ENCODE results near the gene PODNL1.
"Not testable (repeated sequence)": the region's sequence is repeated elsewhere in the genome, so short reads cannot be mapped to it uniquely, and the experiment has no call there.

PODNL1 gene

DNA sequence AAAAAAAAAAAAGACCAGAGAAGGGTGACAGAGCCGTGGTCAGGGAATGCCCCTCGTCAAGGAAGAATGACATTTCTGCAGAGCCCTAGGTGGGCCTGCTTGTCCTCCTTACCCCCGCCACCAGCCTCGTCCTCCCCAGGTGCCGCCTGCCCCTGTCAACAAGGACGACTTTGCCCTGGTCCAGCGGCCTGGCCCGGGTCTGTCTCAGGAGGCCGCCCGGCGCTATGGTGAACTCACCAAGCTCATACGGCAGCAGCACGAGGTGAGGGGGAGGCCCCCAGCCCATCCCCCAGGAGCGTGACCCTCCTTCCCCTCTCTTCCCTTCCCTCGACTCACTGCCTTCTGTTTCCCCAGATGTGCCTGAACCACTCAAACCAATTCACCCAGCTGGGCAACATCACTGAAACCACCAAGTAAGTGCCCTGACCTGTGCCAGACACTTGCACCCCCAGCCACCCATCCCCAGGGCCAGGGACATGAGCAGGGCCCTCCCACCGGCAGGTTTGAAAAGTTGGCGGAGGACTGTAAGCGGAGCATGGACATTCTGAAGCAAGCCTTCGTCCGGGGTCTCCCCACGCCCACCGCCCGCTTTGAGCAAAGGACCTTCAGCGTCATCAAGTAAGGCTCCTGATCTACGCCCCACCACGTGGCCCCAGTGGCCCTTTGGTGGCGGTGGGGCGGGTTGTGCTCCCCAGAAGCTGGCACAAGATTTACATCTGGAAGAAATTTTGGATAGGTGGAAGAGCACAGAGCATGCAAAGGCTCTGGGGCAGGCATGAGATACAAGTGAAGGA, 14.8 kb downstream of the PODNL1 start:
- DNase-seq, result no peak

DNA sequence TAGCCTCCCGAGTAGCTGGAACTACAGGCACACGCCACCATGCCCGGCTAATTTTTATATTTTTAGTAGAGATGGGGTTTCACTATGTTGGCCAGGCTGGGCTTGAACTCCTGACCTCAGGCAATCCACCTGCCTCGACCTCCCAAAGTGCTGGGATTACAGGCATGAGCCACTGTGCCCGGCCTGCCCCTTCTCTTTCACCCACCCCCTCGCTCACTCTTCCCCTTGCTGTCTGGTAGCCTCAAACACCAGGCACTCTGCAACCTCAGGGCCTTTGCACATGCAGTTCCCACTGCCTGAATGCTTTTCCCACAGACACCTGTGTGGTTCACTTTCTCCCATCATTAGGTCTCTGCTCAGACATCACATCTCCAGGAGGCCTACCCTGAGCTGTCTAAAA, 16.1 kb downstream of the PODNL1 start:
- DNase-seq, result not testable (repeated sequence)

DNA sequence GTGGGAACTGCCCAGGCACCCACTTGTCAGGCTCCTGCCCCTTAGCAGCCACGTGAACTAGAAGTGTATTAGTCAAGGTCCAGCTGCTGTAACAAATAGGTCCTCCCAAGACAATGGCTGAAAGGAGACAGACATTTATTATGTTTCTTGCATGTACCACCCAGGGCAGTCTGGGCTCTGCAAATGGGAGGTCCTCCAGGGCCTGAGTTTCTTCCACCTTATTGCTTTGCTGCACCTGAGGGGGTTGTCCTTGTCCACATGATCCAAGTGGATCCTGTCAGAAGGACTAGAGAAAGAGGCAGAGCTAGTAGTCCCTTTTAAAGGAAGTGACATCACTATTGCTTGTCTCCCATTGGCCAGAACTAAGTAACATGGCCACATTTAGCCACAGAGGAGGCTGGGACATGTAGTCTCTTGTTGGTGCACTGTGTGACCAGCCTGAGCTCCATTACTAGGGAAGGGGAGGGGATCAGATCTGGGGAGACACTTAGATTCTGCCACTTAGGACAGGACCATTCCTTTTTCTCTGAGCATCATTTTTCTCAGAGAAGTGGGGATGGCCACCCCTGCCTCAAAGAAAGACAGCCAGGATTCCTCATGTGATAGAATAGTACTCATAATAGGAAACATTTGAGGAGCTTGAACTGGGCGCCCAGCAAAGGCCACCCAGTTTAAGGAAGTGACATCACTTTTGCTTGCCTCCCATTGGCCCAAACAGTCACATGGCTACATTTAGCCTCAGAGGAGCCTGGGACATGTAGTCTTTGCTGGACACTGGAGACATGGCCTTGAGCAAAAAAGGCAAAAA, 17.1 kb downstream of the PODNL1 start:
- DNase-seq, result peak; percentile 96

DNA sequence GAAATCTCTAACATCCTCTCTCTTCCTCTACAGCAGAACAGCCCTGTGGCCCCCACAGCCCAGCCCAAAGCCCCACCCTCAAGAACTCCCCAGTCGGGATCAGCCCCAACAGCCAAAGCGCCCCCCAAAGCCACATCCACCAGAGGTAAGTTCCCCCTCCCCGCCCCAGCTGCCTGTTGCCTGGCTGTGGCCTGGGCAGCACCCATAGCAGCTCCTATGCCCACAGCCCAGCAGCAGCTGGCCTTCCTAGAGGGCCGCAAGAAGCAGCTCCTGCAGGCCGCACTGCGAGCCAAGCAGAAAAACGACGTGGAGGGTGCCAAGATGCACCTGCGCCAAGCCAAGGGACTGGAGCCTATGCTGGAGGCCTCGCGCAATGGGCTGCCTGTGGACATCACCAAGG, 17.7 kb downstream of the PODNL1 start:
- DNase-seq, result no peak

DNA sequence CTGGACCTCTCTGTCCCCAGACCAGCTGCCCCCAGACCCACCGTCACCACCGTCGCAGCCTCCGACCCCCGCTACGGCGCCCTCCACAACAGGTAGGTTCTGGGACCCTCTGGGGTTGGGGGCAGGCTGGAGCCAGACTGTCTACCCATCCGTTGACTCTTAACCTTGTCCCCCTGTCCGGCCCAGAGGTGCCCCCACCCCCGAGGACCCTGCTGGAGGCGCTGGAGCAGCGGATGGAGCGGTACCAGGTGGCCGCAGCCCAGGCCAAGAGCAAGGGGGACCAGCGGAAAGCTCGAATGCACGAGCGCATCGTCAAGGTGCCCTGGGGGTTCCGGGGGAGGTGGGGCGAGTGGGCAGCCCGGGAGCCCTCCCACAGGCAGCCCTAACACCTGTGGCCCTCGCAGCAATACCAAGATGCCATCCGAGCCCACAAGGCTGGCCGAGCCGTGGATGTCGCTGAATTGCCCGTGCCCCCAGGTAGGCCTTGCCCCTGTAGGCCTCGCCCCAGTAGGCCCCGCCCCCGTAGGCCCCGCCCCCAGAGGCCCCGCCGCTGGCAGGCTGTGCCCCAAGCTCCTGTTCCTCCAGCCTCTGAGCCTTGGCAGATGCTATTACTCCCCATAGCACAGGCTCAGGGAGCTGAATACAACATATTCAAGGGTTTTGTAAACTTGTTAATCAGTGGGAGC, 19.3 kb downstream of the PODNL1 start:
- DNase-seq, result no peak

DNA sequence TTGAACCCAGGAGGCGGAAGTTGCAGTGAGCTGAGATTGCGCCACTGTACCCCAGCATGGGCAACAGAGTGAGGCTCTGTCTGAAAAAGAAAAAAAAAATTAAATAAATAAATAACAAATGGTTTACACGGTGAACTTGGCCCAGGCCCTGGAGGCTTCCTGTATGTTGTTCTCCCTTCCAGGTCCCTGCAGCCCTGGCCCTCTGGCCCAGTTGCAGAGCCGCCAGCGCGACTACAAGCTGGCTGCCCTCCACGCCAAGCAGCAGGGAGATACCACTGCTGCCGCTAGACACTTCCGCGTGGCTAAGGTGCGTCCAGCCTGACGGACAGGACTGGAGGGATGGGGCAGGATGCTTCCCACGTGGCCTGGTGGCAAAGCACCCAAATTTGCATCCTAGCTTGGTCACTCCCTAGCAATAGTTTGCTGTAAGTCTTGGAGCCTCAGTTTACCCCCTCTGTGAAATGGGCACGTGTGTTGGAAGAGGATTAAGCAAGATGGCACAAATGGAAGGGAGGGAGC, 20.3 kb downstream of the PODNL1 start:
- no peak for DNase-seq

DNA sequence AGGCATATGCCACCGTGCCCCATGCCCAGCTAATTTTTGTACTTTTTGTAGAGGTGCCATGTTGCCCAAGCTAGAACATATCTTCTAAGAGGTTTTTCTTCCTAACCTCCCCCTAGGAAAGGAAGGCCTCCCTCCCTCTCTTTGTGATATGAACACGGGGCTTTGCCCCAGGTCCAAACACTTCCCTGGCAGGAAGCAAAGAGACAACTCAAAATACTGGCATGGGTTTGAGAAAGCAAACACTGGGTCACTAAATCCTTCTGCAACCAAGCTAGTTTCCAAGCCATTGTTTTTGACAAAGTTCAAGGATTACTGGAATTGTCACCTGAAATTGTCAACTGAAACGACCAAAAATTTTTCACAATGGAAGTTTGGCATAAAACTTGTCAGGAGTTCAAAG, 23.4 kb downstream of the PODNL1 start:
- no peak for DNase-seq

DNA sequence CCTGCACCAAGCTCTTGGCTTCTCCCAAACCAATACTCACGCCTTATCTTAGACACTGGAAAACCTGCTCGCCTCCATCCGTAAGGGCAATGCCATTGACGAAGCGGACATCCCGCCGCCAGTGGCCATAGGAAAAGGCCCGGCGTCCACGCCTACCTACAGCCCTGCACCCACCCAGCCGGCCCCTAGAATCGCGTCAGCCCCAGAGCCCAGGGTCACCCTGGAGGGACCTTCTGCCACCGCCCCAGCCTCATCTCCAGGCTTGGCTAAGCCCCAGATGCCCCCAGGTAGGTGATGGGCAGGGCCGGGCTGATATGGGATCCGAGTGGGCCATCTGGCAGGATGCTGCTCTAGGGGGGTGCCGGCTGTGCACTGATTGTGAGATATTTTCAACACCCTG, 24.9 kb downstream of the PODNL1 start:
- DNase-seq, result no peak

DNA sequence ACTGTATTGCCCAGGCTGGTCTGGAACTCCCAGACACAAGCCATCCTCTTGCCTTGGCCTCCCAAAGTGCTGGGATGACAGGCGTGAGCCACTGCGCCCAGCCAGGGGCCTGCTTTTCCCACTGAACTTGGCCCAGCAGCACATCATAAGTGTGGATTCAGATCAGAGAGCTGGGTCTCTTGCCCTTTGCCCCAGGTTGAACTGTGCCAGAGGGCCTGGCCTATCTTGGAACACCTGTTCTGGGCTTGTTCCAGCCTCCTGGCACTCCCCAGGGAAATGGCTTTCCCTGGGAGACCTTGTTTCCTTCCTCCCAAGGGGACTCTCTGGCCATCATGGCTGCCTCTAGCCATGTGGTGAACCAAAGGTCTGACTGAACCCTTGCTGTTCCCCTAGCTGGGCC, 28.8 kb downstream of the PODNL1 start:
- no peak for DNase-seq

DNA sequence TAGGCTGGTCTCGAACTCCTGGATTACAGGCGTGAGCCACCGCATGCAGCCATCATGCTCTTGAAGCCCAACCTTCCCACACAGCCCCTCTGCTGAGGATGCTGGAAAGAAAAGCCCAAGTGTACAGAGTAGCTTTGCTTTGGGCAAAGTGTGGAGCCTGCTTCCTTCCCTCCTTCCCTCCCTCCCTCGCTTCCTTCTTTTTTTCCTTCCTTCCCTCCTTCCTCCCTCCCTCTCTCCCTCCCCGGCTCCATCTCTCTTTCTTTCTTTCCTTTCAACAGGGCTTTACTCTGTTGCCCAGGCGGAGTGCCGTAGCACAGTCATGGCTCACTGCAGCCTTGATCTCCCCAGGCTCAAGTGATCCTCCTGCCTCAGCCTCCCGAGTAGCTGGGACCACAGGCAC, 29.5 kb downstream of the PODNL1 start:
- DNase-seq, result no peak

DNA sequence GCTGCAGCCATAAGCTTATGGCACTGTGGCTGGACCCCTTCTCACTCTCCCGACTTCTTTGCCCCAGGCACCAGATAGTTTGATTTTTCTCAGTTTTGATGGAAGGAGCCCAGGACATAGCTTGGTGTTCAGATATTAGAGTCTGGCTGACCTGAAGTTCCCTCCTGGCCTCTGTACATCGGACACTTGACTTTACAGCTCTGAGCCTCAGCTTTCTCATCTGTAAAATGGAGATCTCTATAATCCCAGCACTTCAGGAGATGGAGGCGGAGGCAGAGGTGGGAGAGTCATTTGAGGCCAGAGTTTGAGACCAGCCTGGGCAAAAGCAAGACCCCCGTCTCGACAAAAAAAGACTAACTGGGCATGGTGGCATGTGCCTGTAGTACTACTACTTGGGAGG, 31.3 kb downstream of the PODNL1 start:
- no peak for DNase-seq

DNA sequence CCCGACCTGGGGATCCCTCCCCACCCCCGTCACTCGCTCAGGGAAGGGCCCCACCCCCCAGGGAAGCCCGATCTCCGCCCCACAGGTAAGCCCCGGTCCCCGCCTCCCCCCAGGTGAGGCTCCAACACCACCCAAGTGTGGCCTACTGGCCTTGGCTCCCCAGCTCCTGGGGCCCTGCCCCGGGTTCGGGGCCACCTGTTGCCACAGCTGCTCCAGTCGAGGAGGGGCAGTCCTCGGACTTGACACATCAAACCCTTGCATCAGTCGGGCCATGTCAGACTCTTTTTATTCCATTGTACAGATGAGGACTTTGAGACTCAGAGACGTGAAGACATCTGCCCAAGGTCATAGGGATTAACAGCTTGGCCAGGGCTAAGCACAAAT, 31.7 kb downstream of the PODNL1 start:
- DNase-seq, result peak; percentile 78

DNA sequence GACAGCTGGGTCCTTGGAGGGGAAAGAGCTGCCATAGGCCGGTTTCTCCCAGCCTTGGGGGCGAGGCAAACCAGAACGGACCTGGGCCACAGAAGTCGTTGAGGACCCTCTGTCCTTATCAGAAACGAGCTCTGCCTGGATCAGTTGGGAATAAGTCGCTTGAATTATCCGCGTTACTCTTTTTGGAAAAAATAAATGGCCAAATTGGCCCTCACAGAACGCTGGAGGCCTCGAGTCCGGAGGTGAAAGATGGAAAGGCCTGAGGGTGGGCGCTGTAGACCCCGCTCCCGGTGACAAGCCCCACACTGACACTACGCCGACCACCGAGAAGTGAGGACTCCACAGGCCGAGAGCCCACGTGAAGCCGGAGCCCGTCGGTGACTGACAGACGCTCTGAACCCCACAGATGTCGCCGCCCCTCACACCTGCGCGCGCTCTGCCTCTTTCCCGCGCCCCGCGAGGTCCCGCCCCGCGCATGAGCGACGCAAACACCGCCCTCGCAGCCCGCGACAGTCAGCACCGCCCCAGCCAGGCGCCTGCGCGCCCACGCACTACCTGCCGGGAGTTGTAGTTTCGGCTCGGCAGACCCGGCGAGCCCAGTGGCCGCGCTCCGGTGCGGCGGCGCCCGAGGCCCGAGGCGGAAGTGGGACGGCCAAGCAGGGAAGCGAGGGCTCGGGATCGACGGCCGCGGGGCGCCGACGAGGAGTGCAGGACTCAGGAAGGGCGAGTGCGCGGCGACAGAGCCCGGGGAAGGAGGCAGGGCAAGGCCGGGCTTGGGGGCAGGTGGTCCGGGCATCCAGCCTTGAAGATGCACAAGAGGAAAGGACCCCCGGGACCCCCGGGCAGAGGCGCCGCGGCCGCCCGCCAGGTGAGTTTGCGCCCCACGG, 32.3 kb downstream of the PODNL1 start, which contains the start of the genes BRME1 and CC2D1A:
BRME1 (minus strand) TSS at position 484 of the 887 bp plus-strand sequence. CDS start 1,225 bp downstream, outside the sequence.
CC2D1A (plus strand) TSS at position 568 of the 887 bp plus-strand sequence; CDS start at position 809, 241 bp downstream.
- peak; percentile 100 for DNase-seq

DNA sequence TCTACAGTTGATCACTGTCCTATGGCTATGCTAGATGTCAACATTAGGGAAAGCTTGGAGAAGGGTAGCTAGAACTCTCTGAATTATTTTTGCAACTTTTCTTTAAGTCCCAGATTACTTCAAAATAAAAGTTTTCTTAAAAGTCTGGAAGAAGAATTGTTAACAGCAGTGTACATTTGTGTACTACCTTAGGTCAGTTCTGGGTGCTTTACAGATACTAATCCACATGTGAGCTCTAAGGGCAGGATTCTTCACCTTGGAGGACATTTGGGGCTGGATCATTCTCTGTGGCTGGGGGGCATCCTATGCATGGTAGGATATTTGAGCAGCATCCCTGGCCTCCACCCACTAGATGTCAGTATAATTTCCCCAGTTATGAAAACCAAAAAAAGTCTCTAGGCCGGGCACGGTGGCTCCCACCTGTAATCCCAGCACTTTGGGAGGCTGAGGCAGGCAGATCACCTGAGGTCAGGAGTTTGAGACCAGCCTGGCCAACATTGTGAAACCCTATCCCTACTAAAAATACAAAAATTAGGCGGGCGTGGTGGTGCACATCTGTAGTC, 35.1 kb downstream of the PODNL1 start:
- peak; percentile 97 for DNase-seq

DNA sequence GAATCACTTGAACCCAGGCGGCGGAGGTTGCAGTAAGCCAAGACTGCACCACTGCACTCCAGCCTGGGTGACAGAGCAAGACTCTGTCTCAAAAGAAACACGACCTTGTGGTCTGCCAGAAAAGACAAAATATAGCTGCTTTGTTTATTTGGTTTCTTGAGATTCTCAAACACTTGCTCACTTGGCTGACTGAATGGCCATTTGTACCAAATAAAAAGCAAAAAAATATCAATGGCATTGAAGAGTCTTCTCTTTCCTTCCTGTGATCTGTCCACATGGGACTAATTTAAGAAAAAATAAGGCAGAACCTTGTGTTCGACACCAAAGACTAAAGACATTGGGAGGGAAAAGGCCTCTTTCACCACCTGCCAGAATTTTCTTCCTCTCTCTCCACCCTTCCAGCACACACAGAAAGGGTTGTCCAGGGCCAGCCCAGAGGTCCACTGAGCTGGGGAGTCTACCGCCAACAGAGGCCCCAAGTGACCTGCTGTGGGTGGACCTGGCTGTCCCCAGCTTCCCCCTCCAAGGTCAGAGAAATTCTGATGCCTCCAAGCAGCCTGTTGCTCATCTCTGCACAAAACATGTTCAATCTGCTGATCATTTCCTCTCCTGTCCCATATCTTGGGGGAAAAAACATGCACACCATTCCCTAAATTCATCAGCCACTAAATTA, 38.2 kb downstream of the PODNL1 start:
- DNase-seq, result no peak

DNA sequence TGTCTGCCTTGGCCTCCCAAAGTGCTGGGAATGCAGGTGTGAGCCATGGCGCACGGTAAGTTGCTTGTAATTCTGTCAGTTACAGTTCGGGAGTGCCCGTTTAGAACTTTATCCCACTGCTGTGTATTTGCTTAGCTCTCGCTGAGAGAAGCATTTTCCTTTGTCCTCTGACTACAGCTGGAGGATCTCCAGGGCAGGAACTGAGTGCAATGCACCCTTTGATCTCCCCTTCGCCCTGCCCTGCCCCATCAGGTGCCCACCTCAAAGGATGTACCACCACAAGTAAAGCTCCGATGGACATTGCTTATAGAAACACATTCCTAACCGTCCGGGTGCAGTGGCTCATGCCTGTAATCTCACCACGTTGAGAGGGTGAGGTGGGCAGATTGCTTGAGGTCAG, 38.8 kb downstream of the PODNL1 start:
- no peak for DNase-seq

DNA sequence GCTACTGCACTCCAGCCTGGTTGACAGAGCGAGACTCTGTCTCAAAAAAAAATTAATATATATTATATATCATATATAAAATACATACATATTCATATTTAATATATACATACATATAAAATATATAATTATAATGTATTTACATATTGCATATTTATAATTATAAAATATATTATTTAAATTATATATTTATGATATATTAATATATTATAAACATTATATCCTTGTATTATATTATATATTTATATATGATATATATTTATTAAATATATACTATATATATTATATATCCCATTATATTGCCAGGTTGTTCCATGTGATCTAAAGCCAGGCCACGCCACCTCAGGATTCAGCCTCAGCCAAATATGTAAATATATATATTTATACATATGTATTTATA, 42.0 kb downstream of the PODNL1 start:
- DNase-seq, result no peak

DNA sequence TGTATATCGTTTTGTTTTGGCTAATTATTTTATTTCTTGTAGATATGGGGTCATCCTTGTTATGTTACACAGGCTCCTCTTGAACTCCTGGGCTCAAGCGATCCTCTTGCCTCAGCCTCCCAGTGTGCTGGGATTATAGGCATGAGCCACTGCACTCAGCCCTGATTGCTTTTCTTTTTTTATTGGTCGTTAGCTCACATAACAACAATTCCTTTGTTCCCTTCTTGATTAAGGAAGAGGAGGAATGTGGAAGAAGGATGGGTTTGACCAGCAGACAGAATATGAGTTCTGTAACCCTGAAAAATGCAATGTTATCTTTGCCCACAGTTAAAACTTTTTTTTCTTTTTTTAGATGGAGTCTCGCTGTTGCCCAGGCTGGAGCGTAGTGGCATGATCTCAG, 43.7 kb downstream of the PODNL1 start:
- DNase-seq, result no peak

DNA sequence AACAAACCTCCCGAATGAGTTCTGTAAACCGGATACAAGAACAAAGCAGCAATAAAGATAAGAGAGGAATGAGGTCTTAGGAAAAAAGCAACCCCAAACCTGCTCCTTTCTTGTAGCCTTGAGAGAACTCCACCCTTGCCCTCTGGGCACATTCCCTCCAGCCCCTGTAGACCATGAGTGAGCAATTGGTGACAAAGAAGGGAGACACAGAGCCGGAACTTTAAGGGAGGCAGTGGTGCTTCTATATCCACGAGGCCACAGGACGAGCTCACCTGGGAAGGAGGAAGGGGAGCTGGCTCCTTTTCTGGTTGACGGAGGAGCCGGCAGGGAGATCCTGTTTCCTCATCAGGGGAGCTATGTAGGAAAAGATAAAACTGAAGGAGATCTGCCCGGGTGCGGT, 45.3 kb downstream of the PODNL1 start:
- DNase-seq, result no peak

DNA sequence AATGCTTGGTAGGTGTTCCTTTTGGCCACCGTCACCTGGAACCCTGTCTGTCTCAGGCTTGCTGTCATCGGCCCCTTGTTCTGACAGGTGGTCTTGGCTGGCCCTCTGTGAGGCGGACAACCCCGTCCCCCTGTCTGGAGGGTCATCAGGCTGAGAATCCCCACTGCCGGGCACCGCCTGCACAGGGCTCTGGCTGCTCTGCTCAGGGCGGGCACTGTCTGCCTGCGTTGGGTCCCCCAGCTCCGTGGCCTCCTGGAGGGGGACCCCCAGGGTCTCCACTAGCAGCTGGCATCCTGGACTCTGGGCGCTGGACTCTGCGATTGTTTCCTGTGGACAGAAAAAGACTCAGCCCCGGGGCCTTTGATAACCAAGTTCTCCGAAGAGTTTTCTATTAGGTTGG, 48.1 kb downstream of the PODNL1 start:
- DNase-seq, result no peak

DNA sequence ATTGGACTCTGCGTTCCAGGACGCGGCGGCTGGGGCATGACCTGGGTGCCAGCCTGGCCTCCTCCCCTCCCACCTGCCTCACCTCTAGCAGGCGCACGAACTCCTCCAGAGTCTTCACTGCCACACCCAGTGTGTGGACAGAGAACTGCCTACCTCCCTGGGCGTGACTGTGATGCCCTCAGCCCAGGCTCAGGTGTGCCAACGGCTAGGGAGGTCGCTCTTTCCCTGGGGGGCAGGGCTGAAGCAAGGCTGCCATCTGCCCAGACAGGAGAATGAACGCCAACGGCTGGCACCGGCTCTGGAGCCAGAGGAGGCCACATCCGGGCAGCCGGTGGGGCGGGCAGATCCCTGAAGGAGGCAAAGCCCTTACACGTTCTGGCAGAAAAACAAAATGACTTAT, 49.9 kb downstream of the PODNL1 start:
- DNase-seq, result no peak
